Measurements from ENCODE around the gene GLP2R. TPM values are rescaled to one million over a fixed set of nuclear protein-coding genes. Genes with fewer than 3 reads are reported as not detected.

The GLP2R gene
- total and polyA plus RNA-seq, 2 of the 8 experiments (the other 6 are each of a cell fraction or from before 2014, with no cell fraction given) = not detected

DNA sequence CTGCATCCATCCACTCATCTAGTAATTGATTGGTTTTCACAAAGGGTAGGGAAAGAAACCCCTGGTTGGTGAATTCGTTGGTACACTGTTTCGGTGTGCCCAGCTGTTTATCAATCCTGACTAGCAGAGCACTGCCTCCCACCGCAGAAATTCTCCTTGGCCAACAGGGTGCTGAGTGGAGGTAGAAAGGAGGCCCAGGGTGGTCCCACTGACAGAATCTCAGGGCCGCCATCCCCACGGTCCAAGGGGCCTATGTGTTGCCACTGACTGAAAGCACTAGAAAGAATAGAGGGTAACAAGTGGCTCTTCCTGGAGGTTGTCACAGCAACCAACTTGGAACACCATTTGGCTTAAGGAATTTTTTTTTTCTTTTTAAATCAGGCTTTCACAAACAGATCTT, 87.8 kb downstream of the GLP2R start:
- H2BK20ac ChIP-seq (ENCODE audit: low read length) = no peak overlapping the region
- CTCF ChIA-PET (ENCODE audit: partially characterized antibody) = interaction anchor here (0.5 to 1.4 kb wide), 3 partner anchors 12 to 817 kb away, joined by 3 to 5 read pairs (median 4); no protein-coding TSS in a partner anchor
- no peak overlapping the region for H2AK5ac ChIP-seq (ENCODE audit: low read depth, low read length)
- no peak overlapping the region for H4K91ac ChIP-seq (replicated peaks; ENCODE audit: insufficient read length, low read length)
- H3K14ac ChIP-seq (ENCODE audit: insufficient read length) = no peak overlapping the region
- no peaks in the 10 kb centered on the region; a peak in 1 of 7 replicates for H3K27me3 ChIP-seq (replicated peaks in 1 of 4; ENCODE audit: control insufficient read depth in 3 of 4, extremely low read depth in 1 of 4, insufficient read depth in 3 of 4, low read length in 3 of 4)
- H4K8ac ChIP-seq (ENCODE audit: extremely low read depth, insufficient read depth, low read length) = no peak overlapping the region
- no peak overlapping the region for H3K18ac ChIP-seq (ENCODE audit: extremely low read depth, low read length)
- no peak overlapping the region for H2BK15ac ChIP-seq (ENCODE audit: low read length)
- H3K36me3 ChIP-seq (ENCODE audit: control insufficient read depth in 2 of 4, insufficient read depth in 4 of 4, low read length in 3 of 4) = no peaks in the 10 kb centered on the region
- H2BK120ac ChIP-seq (replicated peaks; ENCODE audit: low read depth, low read length) = no peak overlapping the region
- H3K27ac ChIP-seq (ENCODE audit: low read depth, low read length) = no peak overlapping the region
- H3K23ac ChIP-seq (ENCODE audit: insufficient read length) = no peak overlapping the region
- H3K79me2 ChIP-seq (ENCODE audit: control insufficient read depth in 1 of 2, insufficient read depth in 2 of 2, low read length in 2 of 2) = no peaks in the 10 kb centered on the region
- H2BK12ac ChIP-seq (ENCODE audit: low read depth, low read length) = no peak overlapping the region
- no peak overlapping the region for H4K5ac ChIP-seq (ENCODE audit: insufficient read length, low read depth, low read length)
- H4K20me1 ChIP-seq (replicated peaks in 1 of 2; ENCODE audit: control insufficient read depth in 1 of 2, insufficient read depth in 2 of 2, low read length in 2 of 2) = no peaks in the 10 kb centered on the region
- no peak overlapping the region for H3K4me2 ChIP-seq (ENCODE audit: insufficient read depth in 1 of 2, low read depth in 2 of 2, low read length in 2 of 2)
- FAIRE-seq (no peak), DNase-seq (ENCODE audit: low read depth in 1 of 2, low spot score in 2 of 2) (no peak)
- H2AFZ ChIP-seq (ENCODE audit: low read length) = no peak overlapping the region
- no peaks in the 10 kb centered on the region for H3K9me3 ChIP-seq (ENCODE audit: insufficient read depth in 2 of 2, low read depth in 1 of 2, low read length in 1 of 2)
- H3K9ac ChIP-seq (replicated peaks in 1 of 4; ENCODE audit: extremely low read depth in 1 of 4, low read depth in 3 of 4, low read length in 3 of 4) = no peak overlapping the region
- no peak overlapping the region for H2BK5ac ChIP-seq (ENCODE audit: low read depth, low read length)
- H3K4me3 ChIP-seq (ENCODE audit: extremely low read depth in 1 of 4, insufficient read depth in 2 of 4, low read depth in 3 of 4, low read length in 4 of 4) = no peak overlapping the region
- TF ChIP-seq, protein P1, sequence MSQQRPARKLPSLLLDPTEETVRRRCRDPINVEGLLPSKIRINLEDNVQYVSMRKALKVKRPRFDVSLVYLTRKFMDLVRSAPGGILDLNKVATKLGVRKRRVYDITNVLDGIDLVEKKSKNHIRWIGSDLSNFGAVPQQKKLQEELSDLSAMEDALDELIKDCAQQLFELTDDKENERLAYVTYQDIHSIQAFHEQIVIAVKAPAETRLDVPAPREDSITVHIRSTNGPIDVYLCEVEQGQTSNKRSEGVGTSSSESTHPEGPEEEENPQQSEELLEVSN (IDR thresholded peaks at IDR 0.05) = no peak
- TF ChIP-seq CTBP2 (IDR thresholded peaks at IDR 0.05; ENCODE audit: borderline replicate concordance, insufficient read depth, insufficient read length, low read length) = no peak
- TF ChIP-seq SIRT6 (IDR thresholded peaks at IDR 0.05; ENCODE audit: low read length) = no peak
- TF ChIP-seq JUND (IDR thresholded peaks at IDR 0.05; ENCODE audit: low read length) = no peak
- no peak for TF ChIP-seq BACH1 (IDR thresholded peaks at IDR 0.05; ENCODE audit: low read length)
- no peak for TF ChIP-seq GABPA (IDR thresholded peaks at IDR 0.05; ENCODE audit: borderline replicate concordance, insufficient read depth, low read length)
- TF ChIP-seq CEBPB (IDR thresholded peaks at IDR 0.05; ENCODE audit: low read depth, low read length) = no peak
- no peak for TF ChIP-seq POU5F1 (IDR thresholded peaks at IDR 0.05; ENCODE audit: low read depth, low read length)
- no peak for TF ChIP-seq TAF1 (IDR thresholded peaks at IDR 0.05; ENCODE audit: low read depth, low read length)
- TF ChIP-seq RXRA (IDR thresholded peaks at IDR 0.05; ENCODE audit: insufficient read depth, low read depth, low read length) = no peak
- no peak for TF ChIP-seq JUN (IDR thresholded peaks at IDR 0.05; ENCODE audit: low read depth, low read length)
- no peak for TF ChIP-seq NANOG (IDR thresholded peaks at IDR 0.05; ENCODE audit: insufficient read depth, low read depth, low read length, poor library complexity, severe bottlenecking)
- no peak for TF ChIP-seq ASH2L (IDR thresholded peaks at IDR 0.05; ENCODE audit: low read length)
- TF ChIP-seq SUZ12 (IDR thresholded peaks at IDR 0.05; ENCODE audit: low read length) = no peak
- TF ChIP-seq POLR2AphosphoS5 (IDR thresholded peaks at IDR 0.05; ENCODE audit: low read depth, low read length) = no peak
- peaks cover 0 to 3% (median 0%) of the 10 kb centered on the region in 4 experiments; a peak in 1 of 7 replicates for H3K4me1 ChIP-seq (replicated peaks in 1 of 4; ENCODE audit: control insufficient read depth in 3 of 4, insufficient read depth in 4 of 4, low read length in 3 of 4)
- H3K56ac ChIP-seq (replicated peaks; ENCODE audit: insufficient read length, low read depth, low read length) = no peak overlapping the region
- H3K23me2 ChIP-seq (ENCODE audit: low read depth, low read length) = no peaks in the 10 kb centered on the region
- H3K79me1 ChIP-seq (ENCODE audit: low read depth, low read length) = no peaks in the 10 kb centered on the region
- WGBS, 2 experiments (ENCODE audit: extremely low coverage in 1 of 2, insufficient coverage in 1 of 2, insufficient read length in 1 of 2, insufficient replicate concordance in 2 of 2, low coverage in 1 of 2, low lambda C conversion rate in 2 of 2, missing lambda C conversion rate in 1 of 2) = 89% methylated on average over 5 of the region's 5 CpGs; no CpG with 5 or more reads in 1 of the 2 experiments
- POLR2A ChIA-PET (ENCODE audit: partially characterized antibody) = no interaction called here
- H3K4ac ChIP-seq (replicated peaks; ENCODE audit: insufficient read length, low read depth, low read length) = no peak overlapping the region

Data from H1 (cell line).